NCI-H82 treated with DMSO at 0.1 percent for 48 hours (cell line): Measurements from ENCODE around the gene DOK7.

Experiments used
- DNase-seq: peaks from one replicate; lab custom pipeline; 2025; ENCODE audit not compliant: unreplicated experiment; lab: John Stamatoyannopoulos, UW

The DOK7 gene

GRCh38 chr4:3518941-3519340, 55.8 kb downstream of the DOK7 start:
- DNase-seq = no peak

- no peak for DNase-seq
Measured at GRCh38 chr4:3519468-3520264, 56.6 kb downstream of the DOK7 start.

- no peak for DNase-seq
Measured at GRCh38 chr4:3520276-3520675, 57.2 kb downstream of the DOK7 start.

DNA sequence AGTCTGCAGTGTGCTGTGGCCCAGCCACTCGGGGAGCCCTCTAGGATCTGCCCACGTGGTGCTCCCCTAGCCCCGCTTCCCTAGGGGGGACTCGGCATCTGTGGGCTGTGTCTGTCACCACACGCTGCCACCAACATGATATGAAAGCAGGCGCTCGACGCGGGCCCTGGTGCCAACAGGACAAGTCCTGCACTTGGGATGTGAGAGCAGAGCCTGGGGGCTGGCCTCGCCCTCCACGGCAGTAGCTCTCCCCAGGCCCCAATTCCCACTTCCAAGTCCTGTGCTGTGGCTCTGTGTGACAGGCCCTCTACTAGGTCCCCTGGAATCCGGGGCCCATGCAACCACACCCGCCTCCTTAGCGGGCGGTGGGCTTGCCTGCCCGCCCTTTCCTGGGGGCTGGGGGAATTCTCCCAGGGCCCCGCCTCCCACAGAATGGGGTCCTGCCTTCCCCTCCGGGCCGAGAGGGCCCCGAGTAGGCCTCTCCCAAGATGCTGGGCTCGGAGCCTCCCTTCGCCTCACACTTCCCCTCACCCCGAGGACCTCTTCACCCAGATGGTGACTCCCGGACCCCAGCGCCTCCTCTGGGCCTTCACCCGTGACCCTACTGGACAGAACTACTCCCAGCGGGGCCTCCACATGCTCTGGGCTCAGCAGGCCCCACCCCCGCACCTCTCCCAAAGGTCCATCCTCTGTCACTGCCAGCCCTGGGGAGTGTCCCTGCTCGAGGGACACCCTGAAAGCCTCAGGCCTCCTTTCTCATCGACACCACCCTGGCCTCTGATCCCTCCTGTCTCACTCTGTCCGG, 57.9 kb downstream of the DOK7 start:
- no peak for DNase-seq

DNA sequence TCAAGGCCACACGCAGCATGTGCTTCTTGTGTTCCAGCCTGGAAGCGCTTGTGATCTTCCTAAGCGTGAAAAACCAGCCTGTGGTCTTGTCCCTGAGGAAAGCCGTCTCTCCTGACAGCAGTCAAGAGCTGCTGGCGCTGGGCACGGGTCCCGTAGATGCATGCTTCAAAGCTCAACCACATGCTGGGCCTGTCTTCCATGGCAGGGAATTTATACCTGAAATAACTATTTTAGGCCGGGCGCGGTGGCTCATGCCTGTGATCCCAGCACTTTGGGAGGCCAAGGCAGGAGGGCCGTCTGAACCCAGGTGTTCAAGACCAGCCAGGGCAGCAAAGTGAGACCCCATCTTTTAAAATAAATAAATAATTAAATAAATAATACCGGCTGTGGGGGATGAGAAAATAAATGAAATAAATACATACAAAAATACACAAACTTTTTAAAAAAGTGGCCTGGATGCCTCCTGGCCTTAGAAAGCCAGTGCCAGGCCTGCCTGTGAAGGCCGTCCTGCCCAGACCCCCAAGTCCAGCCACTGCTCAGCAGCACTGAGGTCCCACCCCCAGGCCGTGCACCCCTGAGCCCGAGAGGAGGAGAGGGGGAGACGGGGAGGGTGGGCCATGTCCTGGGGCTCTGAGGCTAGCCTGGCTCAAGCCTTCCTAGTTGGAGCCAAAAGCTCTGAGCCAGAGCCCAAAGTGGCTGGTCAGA, 58.7 kb downstream of the DOK7 start:
- no peak for DNase-seq

DNA sequence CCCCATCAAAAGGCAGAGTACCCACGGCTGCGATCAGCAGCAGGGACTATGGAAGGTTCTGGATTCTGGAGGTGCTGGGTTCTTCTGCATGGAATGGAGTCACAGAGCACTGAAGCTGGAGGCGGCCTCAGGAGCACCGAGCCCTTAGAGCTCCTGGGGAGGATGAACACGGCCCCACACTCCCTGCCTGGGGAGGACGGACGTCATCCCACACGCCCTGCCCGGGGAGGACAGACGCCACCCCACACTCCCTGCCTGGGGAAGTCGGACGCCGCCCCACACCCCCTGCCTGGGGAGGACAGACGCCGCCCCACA, 59.2 kb downstream of the DOK7 start:
- DNase-seq = no peak

- no peak for DNase-seq
Measured at GRCh38 chr4:3522651-3523050, 59.5 kb downstream of the DOK7 start.

DNA sequence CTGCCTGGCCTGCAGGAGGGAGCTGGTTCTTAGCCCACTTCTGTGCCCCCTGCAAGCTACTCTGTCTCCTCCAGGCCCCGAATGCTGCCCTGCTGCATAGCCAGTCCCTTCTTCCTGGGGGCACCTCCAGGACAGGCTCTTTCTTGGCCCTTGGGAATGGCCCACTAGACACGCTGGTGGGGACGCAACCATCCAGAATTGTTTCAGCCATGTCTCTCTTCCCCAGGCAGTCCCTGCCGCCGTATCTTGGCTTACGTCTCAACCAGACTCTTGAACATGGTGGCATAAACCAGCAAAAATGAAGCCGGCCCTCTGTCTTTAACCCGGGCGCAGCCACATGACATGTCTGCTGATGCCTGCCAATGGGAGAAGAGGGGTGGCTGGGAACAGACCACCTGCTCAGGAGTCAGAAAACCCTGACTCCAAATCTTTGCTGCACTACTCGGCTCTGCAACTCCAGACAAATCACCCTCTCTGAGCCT, 60.1 kb downstream of the DOK7 start:
- DNase-seq = no peak

- no peak for DNase-seq
Measured at GRCh38 chr4:3523628-3524221, 60.6 kb downstream of the DOK7 start.

DNA sequence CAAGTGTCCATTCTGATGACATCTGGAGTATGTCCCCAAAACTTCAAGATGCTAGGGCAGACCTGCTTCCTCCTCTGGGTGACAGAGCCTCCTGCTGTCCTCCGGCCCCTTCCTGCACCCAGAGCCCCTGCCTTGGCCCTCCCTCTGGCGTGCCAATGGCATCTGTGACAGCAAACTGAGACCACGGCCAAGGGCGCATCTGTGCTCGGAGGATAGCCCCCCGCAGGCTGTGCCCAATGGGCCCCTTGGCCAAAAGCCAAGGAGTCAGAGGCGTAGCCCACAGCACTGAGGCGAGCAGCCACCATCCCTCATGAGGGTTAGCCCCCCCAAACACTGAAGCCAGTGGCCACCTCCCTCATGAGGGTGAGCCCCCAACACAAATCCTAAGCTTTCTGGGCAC, 61.2 kb downstream of the DOK7 start:
- no peak for DNase-seq

DNA sequence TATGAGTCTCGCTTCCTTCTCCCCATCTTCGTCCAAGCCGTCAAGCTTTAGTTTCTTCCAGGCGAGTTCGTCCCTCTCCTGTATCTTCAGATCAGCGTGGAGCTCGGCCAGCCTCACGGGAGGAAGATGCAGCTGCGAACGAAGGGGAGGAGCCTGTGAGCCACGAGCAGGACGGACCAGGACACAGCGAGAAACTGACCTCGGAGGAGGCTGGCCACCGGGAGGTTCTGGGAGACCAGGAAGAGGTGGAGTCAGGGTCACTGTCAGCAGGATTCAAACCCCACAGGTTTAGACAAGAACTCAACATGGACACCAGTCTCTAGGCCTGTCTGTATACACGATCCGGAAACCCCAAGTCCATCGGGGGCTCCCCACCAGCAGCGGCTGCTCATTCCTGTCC, 61.8 kb downstream of the DOK7 start:
- no peak for DNase-seq

DNA sequence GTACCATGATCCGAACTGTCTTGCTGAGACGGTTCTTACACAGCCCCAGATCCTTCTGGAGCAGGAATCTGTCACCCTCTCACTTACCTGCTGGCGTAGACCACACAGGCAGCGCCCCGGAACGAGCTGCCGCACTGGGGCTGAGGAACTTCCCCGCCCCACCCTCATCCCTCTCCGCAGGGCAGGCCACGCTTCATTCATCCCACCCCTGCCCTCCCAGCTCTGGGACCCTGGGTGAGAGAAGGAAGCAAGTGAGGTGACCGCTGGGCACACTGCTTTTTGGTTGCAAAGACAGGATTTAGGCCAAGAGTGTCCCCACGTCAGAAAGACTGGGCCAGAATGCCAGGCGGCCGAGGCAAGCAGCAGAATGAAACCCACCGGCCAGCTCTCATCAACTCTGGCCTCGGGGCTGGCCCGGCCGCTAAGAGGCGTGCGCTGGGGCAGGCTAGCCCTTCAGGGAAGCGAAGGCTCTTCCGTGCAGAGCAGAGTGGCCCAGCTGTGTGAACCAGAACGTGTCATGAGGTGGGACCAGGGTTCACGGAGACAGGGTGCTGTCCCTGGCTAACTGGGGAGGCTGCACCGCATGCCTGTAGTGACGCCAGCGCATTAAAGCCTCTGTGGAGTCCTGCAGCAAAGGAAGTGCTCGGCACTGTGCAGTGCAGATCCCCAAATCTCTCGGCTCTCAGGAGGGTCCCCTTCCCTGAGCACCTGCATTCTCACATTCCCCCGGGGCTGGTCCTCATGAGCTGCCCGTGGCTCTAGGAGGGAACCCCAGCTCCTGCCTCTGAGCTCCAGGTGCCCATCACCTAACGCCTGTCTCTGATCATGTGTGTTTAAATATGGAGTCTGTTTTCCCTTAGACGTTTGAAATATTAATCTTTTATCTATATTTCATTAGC, 62.7 kb downstream of the DOK7 start:
- DNase-seq = no peak

DNA sequence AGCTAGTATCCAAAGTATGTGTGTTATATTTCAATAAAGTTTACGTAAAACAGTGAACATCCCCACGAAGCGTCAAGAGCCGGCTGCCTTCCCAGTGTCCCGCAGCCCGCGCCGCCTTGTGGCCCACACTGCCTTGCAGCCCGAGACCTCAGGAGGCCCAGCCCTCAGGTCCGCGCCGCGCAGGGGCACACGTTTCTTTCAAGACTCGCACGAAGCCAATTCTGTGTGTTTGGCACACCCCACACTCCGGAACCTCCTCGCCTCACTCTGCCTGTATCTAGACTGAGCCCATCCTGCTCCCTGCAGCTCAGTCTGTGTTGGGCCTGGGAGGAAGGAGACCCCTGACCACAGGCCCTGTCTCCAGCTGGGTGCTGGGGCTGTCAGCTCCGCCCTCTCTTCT, 63.4 kb downstream of the DOK7 start:
- DNase-seq = no peak

DNA sequence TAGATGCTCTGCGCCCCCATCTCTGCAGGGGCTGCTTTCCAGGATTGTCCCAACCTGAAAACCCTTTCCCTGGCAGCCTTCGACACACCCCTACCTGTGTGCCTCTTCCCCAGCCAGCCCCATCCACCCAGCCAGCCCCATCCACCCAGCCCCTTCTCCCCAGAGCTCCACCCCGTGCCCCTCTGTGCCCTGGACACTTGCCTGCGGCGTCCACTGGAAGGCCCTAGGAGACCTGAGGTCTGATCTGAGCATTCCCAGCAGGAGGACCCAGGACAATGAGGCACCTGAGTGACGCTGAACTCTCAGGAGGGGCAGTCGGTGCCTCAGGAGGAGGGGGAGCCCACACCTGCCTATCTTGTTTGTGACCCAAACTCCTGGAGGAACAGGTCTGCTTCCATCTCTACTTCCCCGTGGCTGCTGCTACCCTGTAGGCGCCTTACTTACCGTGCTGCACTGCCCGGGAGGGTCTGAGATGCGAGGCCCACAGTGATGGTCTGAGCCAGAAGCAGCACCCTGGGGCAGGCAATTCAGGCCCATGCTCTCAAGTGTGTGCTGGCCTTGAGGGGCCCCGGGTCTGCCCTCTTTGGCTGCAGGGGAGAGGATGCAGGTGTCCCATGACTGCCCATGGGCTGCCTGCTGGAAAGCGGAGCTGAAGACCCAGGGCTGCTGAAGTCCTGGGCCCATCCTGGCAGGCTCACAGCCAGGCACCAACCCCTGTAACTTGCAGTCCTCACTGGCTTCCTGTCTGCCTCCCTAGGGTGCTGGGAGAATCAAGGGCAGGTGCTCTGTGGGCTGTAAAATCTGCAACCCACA, 64.2 kb downstream of the DOK7 start:
- no peak for DNase-seq

- no peak for DNase-seq
Measured at GRCh38 chr4:3527914-3528876, 65.1 kb downstream of the DOK7 start.

DNA sequence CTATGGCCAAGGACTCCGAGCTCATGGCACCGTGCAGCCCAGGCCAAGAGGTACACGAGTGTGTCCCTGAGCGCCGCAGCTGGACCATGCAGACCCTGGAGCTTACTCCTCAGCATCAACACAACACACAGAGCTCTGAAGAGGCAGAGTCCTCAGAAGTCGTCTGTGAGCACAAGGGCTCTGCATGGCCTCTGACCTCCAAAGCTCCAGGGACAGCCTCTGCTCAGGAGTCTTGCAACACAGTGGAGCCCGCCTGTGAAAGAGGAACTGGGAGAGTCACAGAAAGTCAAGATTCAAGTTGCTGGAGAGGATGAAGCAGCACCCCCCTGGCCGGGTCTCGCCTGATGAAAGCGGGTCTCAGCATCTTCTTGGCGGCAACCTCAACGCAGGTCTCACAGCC, 66.3 kb downstream of the DOK7 start:
- no peak for DNase-seq

DNA sequence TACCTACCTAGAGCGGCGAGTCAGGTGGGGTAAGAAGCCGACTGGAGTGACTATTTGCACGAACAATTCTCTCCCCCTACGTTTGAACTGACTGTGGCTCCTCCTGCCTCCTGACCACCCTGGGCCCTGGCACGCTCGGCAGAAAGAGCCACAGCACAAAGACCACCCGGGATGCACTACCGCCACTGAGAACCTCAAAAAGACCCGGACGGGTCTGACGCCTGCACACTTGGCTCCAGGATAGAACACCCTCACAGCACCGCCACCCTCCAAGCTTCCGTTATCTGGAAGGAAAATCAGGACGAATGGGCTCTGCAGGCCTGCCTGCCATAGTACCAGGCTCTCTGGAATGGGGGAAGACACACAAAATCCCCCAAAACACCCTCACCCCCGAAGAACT, 66.9 kb downstream of the DOK7 start:
- no peak for DNase-seq

DNA sequence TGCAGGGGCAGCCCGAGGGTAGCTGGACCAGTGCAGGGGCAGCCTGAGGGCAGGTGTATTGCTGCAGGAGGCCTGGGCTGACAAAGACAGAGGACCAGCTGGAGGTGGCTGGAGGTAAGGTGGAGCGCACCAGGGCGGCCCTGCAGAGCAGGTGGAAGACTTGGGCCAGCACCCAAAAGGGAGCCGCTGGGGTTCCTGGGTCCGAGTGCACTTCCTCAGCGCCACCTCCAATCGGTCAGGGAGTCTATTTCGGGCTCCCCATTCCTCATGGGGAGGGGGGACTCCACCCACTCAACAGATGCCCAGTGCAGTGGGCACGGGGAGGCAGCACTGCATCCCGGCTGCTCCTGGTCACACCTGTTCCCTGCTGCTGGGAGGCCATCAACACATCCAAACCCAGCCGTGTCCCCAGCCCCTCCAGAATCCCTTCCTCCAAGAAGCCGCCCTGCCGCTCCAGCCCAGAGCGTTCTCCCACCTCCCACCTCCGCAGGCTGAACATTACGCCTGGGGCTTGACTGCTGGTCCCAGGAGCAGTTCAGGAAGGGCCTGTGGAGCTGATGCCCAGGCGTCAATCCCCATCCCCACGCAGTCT, 67.7 kb downstream of the DOK7 start:
- no peak for DNase-seq
